NCI-H345 (cell line): Measurements from ENCODE around the gene DBN1.

Source experiments
- DNase-seq: peaks from one replicate; lab custom pipeline; 2025; lab: John Stamatoyannopoulos, UW

DBN1 gene

GRCh38 chr5:177455661-177456590 lies 17.5 kb downstream of the DBN1 start:
- DNase-seq = peak; percentile 96

GRCh38 chr5:177455036-177455660 lies 18.3 kb downstream of the DBN1 start:
- peak; percentile 96 for DNase-seq

GRCh38 chr5:177454397-177455035 lies 18.9 kb downstream of the DBN1 start:
- DNase-seq = peak; percentile 92

DNA sequence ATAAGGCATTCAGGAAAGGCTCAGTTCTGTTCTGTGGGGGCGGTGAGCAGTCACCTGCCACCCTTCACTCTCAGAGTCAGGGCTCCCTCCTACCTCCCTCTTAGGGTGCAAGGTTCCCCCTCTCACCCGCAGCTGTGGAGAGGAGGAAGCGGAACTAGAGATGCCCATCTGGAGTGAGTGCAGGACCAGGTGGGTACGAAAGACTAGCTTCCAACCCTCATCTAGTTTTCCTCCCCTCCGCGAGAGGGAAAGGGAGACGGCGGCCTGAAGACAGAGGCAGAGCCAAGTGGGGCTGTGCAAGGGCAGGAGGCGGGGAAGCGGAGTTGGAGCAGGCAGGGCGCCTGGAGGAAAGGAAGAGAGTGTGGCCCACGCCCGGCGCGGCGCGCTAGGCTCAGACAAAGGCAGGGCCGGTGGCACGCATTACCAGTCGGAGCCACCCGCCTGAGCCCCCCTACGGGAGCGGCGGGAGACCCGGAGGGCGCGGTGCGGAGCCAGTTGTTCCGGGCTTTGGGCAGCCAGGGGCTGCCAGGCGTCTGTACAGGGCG lies 19.5 kb downstream of the DBN1 start:
- DNase-seq = peak; percentile 64

DNA sequence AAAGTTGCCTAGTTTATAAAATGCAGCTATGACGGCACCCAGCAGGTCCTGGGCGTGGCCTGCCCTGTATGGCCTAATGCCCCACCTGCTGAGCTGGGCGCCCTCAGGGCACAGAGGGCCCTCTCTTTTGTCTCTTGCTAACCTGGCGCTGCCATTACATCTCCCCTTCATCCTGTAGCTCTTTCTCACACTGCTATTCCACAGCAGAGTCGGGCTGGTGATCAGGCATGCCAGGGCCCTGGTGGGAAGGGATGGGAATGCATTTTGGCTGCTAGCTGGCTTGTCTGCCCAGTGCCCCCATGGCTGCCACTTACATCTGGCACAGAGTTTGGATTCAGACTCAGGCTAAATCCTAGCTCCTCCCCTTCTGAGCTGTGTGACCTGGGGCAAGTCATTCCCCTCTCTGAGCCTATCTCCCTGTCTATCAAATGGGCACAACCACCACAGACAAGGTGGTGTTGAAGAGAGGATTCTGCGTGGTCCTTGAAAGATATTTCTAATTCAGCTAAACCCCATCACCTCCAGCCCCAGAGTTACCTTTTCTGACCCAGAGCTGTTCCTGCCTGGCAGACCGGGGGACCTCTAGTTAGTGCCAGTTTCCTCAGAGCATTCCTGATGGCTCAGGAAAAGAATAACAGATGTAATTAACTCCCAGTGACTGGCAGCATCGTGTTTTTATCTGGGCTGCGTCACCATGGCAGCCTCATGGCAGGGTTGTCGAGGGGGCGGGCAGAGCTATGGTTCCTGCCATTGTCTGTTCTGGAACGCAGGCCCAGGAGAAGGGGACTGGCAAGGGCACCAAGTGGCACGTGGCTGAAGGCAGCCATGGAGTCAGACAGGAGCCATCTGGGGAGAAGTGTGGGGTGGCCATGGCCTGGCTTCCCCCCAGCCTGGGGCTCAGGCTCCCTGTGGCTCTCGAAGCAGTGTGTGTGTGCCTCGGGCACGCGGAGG lies 20.5 kb downstream of the DBN1 start:
- DNase-seq = no peak

- no peak for DNase-seq
Measured at GRCh38 chr5:177450667-177451424, 22.6 kb downstream of the DBN1 start.

DNA sequence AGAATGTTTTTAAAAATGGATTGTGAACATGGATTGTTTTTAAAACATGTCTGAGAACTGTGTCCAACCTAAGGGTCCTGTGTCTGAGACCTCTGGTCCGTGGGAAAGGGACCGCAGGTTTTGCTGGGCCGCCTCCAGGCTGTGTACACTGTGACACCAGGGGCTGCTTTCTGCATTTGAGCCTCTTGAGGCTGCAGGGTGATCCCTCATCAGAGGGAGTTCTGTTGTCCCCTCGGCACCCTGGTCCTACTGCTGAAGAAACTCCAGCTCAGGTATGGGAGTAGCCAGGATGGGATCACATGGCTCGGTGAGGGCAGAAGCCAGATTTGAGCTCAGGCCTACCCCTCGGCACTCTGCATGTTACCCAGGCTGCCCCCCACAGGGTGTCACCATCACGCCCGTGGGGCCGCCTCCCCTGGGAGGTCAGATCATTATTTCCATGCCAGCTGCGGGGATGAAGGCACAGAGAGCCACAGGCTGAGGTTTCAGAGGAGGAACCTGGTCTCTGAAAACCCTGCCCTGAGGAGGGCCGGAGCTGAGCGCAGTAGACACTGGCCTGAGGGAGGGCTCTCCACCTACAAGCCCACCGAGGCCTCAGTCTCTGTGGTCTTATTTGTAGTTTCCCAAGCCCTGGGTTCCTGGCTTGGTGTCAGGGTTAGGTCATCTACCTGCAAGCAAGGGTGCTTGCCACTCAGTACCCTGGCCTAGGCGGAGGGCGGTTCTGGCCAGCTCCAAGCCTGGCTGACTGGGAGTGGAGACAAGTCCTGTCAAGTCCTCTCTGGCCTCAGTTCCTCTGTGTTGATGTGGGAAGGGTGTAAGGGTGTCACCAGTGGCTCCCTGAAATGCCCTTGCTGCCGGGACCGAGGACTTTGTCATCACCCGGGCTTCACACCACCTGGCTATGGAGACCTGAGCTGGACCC lies 24.0 kb downstream of the DBN1 start:
- DNase-seq = no peak

- DNase-seq = no peak
Measured at GRCh38 chr5:177448244-177448950, 25.0 kb downstream of the DBN1 start.

DNA sequence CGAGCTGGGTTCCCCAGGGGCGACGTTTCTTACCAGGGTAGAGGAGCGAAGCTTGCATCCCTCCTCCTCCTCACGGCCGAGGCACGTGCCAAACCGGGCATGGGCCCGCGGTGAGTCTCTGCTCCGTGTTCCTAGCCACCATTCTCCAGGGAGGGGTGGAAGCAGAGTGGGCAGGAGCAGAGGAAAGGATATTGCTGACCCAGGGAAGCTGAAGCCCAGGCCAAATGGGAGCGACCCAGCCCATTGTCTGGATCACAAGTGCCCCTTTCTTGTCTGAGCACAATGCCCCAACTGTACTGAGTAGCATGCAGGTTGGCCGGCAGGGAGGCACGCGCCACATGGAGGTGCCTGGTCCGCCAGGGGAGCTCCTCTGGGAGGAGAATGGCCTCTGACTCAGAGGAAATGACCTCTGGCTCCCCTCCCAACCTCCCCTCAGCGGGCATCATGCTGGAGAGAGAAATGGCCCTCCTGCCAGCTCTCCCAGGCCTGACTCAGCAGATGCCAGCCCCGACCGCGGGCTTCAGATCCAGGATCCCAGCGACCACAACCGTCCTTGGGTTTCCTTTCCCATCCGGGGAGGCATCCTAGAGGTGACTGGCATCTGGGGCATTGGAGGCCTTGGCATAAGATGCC lies 25.7 kb downstream of the DBN1 start:
- no peak for DNase-seq

- DNase-seq = peak; percentile 82
Measured at GRCh38 chr5:177447066-177447610, 26.3 kb downstream of the DBN1 start.

DNA sequence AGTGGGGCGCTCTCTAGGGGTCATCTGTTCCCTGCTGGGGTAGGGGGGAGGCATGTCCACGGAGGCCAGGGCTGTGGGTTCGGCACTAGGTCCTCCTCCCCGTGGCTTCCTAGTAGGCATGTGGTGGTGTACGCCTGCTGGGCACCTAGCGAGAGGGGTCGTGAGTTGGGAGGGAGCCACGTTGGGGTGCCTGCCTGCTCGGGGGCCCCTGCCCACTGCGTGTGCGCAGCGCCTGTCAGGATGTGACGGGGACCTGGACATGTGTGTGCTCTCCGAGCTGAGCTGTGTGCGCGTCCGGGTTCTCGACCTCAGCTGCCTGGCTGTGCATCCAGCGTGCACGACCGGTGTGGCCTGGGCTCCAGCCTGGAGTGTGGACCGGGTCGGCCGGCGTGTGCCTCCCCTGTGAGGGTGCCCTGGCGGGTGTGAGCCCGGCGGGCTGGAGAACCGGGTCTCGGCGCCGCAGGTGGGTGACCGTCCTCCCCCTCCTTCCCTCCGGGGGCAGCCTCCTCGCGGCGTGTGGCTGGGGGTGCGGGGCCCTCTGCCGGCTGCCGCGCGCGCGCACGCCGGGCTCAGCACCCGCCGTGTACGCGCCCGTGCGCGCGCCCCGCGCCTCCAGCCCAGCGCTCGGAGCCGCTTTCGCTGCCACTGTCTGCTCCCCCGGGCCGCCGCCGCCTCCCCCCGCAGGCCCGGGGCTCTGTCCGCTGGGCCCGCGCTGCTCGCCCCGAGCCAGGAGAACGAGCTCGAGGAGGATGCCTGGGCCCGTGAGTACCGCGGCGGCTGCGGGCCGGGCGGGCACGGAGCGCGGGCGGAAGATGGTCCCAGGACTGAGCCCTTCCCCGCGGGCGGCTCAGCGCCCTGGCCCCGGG lies 27.0 kb downstream of the DBN1 start, which contains the start of gene PRR7:
TSS of gene PRR7 (plus strand) at position 615 of the 866 bp plus-strand sequence. CDS start 8,254 bp downstream, outside the sequence.
- DNase-seq = peak; percentile 81

DNA sequence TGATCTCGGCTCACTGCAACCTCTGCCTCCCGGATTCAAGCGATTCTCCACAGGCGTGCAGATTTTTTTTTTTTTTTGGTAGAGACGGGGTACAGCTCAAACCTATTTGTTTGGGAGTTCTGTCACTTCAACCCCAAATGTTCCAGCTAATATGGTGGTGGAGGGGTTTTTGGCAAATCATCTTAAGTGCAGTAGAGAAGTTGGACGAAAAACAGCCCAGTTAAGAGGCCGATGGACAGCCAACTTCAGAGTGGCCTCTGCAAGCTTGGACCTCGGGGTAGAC lies 27.6 kb downstream of the DBN1 start:
- DNase-seq = no peak

DNA sequence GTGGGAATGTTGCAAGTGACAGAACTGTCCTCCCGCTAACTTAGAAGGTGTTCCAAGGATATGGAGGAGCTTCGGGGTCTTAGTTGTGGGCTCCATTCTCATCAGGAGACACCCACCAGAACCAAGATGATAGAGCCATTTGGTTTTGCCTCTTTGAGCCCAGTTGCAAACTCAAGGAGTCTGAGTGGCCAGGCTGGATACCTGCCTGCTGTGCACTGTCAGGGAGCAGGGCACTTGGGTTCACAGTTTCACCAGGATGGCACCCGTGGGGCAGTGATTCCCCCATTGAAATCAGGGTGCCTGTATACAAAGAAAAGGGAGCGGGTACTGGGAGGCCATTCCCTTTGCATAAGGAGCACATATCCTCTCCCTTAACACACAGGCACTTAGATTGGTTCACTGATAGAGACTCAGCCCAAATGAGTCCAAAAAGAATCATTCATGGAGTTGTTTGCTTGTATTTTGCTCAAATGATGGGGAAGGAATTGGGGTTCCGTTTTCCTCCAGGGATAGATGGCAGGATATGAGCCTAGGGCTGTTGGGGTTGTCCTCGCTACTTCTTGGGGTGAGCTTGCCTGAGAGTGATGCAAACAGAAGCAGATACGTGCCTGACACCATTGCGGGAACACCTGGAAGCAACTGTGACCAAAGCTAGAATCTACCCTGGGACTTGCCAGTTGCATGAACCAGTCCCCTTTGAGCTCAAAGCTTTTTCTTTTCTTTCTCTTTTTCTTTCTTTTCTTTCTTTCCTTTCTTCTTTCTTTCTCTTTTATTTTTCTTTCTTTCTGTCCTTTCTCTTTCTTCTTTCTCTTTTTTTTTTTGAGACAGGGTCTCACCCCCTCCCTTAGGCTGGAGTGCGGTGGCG lies 28.1 kb downstream of the DBN1 start:
- DNase-seq = no peak

DNA sequence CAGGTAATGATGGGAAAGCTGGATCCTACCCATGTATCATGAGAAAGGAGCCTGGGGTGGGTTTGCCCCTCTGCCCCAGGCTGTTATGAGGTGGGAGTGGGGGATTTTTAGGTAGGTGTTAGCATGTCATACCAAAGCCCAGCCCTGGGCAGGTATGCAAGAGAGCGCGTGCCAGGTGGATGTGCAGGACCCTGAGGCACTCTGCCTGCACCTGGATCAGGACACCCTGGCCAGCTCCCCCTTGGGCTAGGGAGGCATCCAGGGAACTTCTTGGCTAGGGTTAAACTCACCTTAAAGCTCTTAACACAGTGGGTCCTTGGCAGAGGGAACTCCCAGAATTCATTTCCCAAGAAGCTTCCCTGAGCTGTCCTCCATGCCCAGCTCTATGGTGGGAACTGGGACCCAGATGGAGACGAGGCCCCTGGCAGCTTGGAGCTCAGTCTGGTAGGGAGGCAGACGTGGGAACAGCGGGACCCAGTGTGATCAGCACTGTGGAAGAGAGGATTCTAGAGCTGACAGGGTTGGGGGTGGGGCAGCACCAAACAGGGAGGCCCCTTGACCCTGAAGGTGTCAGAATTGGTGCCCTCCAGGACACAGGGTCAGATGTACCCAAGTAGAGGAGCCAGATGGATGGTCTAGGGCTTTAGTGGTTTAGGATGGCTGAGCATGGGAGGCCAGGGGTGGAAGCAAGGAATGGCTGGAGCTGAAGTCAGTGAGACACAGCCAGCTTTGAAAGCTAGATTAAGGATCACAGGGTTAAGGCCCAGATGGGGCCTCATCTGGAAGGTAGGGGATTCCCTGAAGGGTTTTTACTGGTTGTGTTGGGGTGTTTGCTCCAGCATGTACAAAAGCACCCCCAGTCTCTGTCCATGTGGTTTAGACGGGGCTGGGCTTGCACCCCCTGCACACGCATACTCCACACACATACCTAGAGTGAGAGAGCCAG lies 29.1 kb downstream of the DBN1 start:
- no peak for DNase-seq
